ENCODE results near the gene STAT3.

GRCh38 chr17:42402117-42402516 is 13.9 kb upstream of the STAT3 start:
- TF ChIP-seq CTCF (IDR thresholded peaks at IDR 0.05 in 4 of 5, conservative IDR thresholded peaks at IDR 0.05 in 1 of 5), result no peak
- no peak for TF ChIP-seq POLR2A (IDR thresholded peaks at IDR 0.05)
